PC-3 (cell line): Measurements from ENCODE around the gene ATP13A3. TPM values are rescaled to one million over a fixed set of nuclear protein-coding genes. Genes with fewer than 3 reads are reported as not detected.

Experiments used
- ATAC-seq: fragments of 200-7000 bp; cut with Tn5 transposase; 2 replicates; pipeline ENCODE4 v1.9.1; 2020; ENCODE audit warnings: mild to moderate bottlenecking, moderate library complexity
- BruUV-seq: library from RNA; stranded (reverse); fragments of 400-500 nt; replicated peaks from 2 replicates; lab custom pipeline; 2021; lab: Mats Ljungman, UMichigan
- CTCF ChIA-PET: fragments of 300-600 bp; sonication (Branson Sonifier 250); formaldehyde crosslinking; loops from one replicate; lab custom pipeline; 2022; ENCODE audit warnings: antibody characterized with exemption; lab: Charles Lee
- POLR2A ChIA-PET: fragments of 300-600 bp; sonication (Branson Sonifier 250); formaldehyde crosslinking; loops from one replicate; lab custom pipeline; 2022; ENCODE audit warnings: antibody characterized with exemption; ENCODE audit not compliant: unreplicated experiment; lab: Charles Lee
- DNase-seq: peaks from one replicate; pipeline ENCODE4 v3.0.0-alpha.2; 2015
- H2AFZ ChIP-seq: fragments of 300-600 bp; sonication (generic); 2 replicates; pipeline ENCODE4 v1.6.0; 2016; ENCODE audit warnings: antibody characterized with exemption, low read length
- H3F3A ChIP-seq: fragments of 300-600 bp; sonication (generic); one replicate; pipeline ENCODE4 v1.6.0; 2017; ENCODE audit warnings: antibody characterized with exemption, low read length, control low read depth, mild to moderate bottlenecking; ENCODE audit not compliant: unreplicated experiment
- H3K27ac ChIP-seq: fragments of 300-600 bp; sonication (generic); 2 replicates; pipeline ENCODE4 v1.5.1; 2016; ENCODE audit warnings: mild to moderate bottlenecking, low read length
- H3K27me3 ChIP-seq: fragments of 300-600 bp; sonication (generic); 2 replicates; pipeline ENCODE4 v1.6.1; 2016; ENCODE audit warnings: low read length, mixed read lengths
- H3K36me3 ChIP-seq: fragments of 300-600 bp; sonication (generic); 2 replicates; pipeline ENCODE4 v1.6.1; 2016; ENCODE audit warnings: low read depth, mixed run types, low read length, mixed read lengths
- H3K4me1 ChIP-seq: fragments of 300-600 bp; sonication (generic); 2 replicates; pipeline ENCODE4 v1.5.1; 2016; ENCODE audit warnings: low read length; ENCODE audit not compliant: insufficient read depth
- H3K4me2 ChIP-seq: fragments of 300-600 bp; sonication (generic); 2 replicates; pipeline ENCODE4 v1.6.0; 2016; ENCODE audit warnings: low read length
- H3K4me3 ChIP-seq: fragments of 300-600 bp; sonication (generic); 2 replicates; pipeline ENCODE4 v1.5.1; 2016; ENCODE audit warnings: mild to moderate bottlenecking, low read length, mixed read lengths
- H3K79me2 ChIP-seq: fragments of 300-600 bp; sonication (generic); 2 replicates; pipeline ENCODE4 v1.6.1; 2017; ENCODE audit warnings: low read length, mixed read lengths
- H3K9ac ChIP-seq: fragments of 300-600 bp; sonication (generic); 2 replicates; pipeline ENCODE4 v1.6.0; 2016; ENCODE audit warnings: mild to moderate bottlenecking, low read length
- H3K9me2 ChIP-seq: fragments of 300-600 bp; sonication (generic); replicated peaks from 2 replicates; pipeline ENCODE4 v1.6.1; 2016; ENCODE audit warnings: mixed run types, low read length, mixed read lengths
- H3K9me3 ChIP-seq: fragments of 300-600 bp; sonication (generic); 2 replicates; pipeline ENCODE4 v1.6.1; 2016; ENCODE audit warnings: low read length, mixed read lengths
- H4K20me1 ChIP-seq: fragments of 300-600 bp; sonication (generic); 2 replicates; pipeline ENCODE4 v1.6.1; 2016; ENCODE audit warnings: low read length, mixed read lengths
- CTCF ChIP-seq: fragments of 300-600 bp; sonication (generic); conservative IDR thresholded peaks from 2 replicates; pipeline ENCODE4 v1.5.1; 2017; ENCODE audit warnings: antibody characterized with exemption, low read depth, mild to moderate bottlenecking, low read length
- EZH2 ChIP-seq: fragments of 300-600 bp; sonication (generic); IDR thresholded peaks from one replicate; pipeline ENCODE4 v1.6.1; 2017; ENCODE audit warnings: antibody characterized with exemption, mild to moderate bottlenecking, low read length; ENCODE audit not compliant: unreplicated experiment
- EZH2phosphoT487 ChIP-seq: fragments of 300-600 bp; sonication (generic); IDR thresholded peaks from 2 replicates; pipeline ENCODE4 v1.6.1; 2018; ENCODE audit warnings: mild to moderate bottlenecking, antibody characterized with exemption, low read length, borderline replicate concordance
- intact Hi-C: fragments of 100-400 bp; cut with micrococcal nuclease; formaldehyde crosslinking; loops from 2 replicates; pipeline ENCODE4 v1.9.0; 2023
- total RNA-seq: library from RNA; depleted of rRNA; stranded (reverse); fragments of >200 nt; gene quantifications from 2 replicates; pipeline ENCODE4 v1.2.3, GENCODE V29; 2014

Gene ATP13A3
- total RNA-seq, 1 experiment from 2014 or later = 69.4 TPM

- H3K9ac ChIP-seq = no peak overlapping the region
- intact Hi-C loops = no loop called here
- no peak for DNase-seq
- H3K4me2 ChIP-seq = no peak overlapping the region
- no TSS peak for BruUV-seq
- no peak overlapping the region for H2AFZ ChIP-seq
- H4K20me1 ChIP-seq = no peaks in the 10 kb centered on the region
- H3K9me2 ChIP-seq = no peaks in the 10 kb centered on the region
- H3K36me3 ChIP-seq = no peaks in the 10 kb centered on the region
- H3K27ac ChIP-seq = no peak overlapping the region
- H3F3A ChIP-seq = no peaks in the 10 kb centered on the region
- H3K9me3 ChIP-seq = no peaks in the 10 kb centered on the region
- H3K79me2 ChIP-seq = no peaks in the 10 kb centered on the region
- ChIA-PET POLR2A (no interaction called here), CTCF (no interaction called here)
- H3K4me3 ChIP-seq = no peak overlapping the region
- H3K4me1 ChIP-seq = no peaks in the 10 kb centered on the region
- no peak for TF ChIP-seq CTCF
- TF ChIP-seq EZH2 = no peak
- no peak for TF ChIP-seq EZH2phosphoT487
- H3K27me3 ChIP-seq = peaks cover 5% of the 10 kb centered on the region
- ATAC-seq = no peak
Measured at GRCh38 chr3:194395778-194396538, 90.8 kb downstream of the ATP13A3 start.

GRCh38 chr3:194395212-194395611, 91.6 kb downstream of the ATP13A3 start:
- intact Hi-C loops = no loop called here

More at GRCh38 chr3:194395212-194395611, 91.6 kb downstream of the ATP13A3 start:
- ATAC-seq (no peak), DNase-seq (peak; percentile 14)
- no peak overlapping the region for H3K27ac ChIP-seq
- no peaks in the 10 kb centered on the region for H3K4me1 ChIP-seq
- peaks cover 12% of the 10 kb centered on the region for H3K27me3 ChIP-seq
- no peak overlapping the region for H3K4me3 ChIP-seq
- H3K4me2 ChIP-seq = no peak overlapping the region
- ChIA-PET CTCF (no interaction called here), POLR2A (no interaction called here)
- H4K20me1 ChIP-seq = no peaks in the 10 kb centered on the region
- H3K9me3 ChIP-seq = no peaks in the 10 kb centered on the region
- no peaks in the 10 kb centered on the region for H3K9me2 ChIP-seq
- H3K79me2 ChIP-seq = no peaks in the 10 kb centered on the region
- no peaks in the 10 kb centered on the region for H3K36me3 ChIP-seq
- no peak overlapping the region for H3K9ac ChIP-seq
- no TSS peak for BruUV-seq
- H3F3A ChIP-seq = no peaks in the 10 kb centered on the region
- no peak overlapping the region for H2AFZ ChIP-seq
- no peak for TF ChIP-seq EZH2
- no peak for TF ChIP-seq EZH2phosphoT487
- TF ChIP-seq CTCF = no peak
